Measurements from ENCODE around the gene SORBS1.
"Not testable (repeated sequence)": the region's sequence is repeated elsewhere in the genome, so short reads cannot be mapped to it uniquely, and the experiment has no call there.

The SORBS1 gene

DNA sequence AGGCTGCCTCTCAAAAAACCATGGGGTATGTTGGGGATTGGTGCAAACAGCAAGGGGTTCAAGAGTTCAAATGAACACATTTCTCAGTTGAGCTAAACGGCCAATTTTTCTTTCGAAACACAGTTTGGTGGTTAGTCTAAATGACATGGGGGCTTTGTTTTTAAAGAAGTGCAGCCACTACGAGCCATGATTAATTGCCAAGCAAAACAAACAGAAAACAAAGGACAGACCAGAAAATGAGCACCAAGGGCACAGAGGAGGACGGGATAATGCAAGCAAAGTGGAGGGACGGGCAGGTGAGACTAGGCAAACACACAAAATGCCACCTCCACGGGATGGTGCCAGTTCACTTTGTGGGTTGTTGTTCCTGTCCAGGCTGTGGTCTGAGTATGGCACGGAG lies 205.9 kb downstream of the SORBS1 start:
- TF ChIP-seq, protein P1, sequence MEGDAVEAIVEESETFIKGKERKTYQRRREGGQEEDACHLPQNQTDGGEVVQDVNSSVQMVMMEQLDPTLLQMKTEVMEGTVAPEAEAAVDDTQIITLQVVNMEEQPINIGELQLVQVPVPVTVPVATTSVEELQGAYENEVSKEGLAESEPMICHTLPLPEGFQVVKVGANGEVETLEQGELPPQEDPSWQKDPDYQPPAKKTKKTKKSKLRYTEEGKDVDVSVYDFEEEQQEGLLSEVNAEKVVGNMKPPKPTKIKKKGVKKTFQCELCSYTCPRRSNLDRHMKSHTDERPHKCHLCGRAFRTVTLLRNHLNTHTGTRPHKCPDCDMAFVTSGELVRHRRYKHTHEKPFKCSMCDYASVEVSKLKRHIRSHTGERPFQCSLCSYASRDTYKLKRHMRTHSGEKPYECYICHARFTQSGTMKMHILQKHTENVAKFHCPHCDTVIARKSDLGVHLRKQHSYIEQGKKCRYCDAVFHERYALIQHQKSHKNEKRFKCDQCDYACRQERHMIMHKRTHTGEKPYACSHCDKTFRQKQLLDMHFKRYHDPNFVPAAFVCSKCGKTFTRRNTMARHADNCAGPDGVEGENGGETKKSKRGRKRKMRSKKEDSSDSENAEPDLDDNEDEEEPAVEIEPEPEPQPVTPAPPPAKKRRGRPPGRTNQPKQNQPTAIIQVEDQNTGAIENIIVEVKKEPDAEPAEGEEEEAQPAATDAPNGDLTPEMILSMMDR (IDR thresholded peaks at IDR 0.05; ENCODE audit: control insufficient read depth, insufficient read depth, low read depth, low read length, missing control alignments): no peak
- no peak overlapping the region for H3K4me3 ChIP-seq (ENCODE audit: control insufficient read depth, low read depth, low read length)
- DNase-seq (ENCODE audit: low read depth): no peak

DNA sequence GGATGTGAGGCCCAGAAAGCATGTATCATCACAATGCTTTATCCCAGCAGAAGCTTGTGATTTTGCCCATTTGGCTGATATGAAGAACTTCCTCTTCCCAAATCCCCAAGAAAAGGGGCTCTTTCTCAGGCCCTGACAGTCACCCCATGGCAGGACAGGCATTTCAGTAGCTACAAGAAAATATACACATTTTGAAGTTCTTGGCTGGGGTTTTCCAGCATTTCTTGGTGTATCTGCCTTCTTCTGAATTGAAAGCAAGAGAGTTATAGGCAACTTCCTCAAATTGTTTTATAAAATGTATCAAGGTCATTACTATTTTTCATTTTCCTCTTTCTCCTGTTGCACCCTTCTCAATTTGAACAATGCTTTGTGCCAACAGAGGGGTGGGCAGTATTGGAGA lies 207.1 kb downstream of the SORBS1 start:
- DNase-seq (ENCODE audit: low read depth): no peak
- TF ChIP-seq, protein P1 (IDR thresholded peaks at IDR 0.05; ENCODE audit: control insufficient read depth, insufficient read depth, low read depth, low read length, missing control alignments): no peak
- H3K4me3 ChIP-seq (ENCODE audit: control insufficient read depth, low read depth, low read length): no peak overlapping the region

DNA sequence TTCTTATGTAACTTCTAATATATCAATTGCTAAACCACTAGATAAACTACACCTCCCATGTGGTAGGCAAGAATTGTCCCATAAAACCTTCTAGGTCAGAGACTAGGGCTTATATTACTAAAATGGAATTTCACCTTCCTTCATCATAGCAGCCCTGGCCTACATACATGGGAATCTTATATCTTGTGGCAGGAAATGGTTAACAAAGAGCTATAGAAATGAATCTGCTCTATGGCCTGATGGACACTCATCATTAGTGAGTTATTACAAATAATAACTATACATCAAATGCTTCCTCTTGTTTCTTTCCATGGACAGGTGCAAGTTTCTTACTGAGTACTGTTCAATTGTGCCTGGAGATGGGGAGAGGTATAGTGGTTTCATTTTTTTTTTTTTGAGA lies 208.0 kb downstream of the SORBS1 start:
- TF ChIP-seq, protein P1 (IDR thresholded peaks at IDR 0.05; ENCODE audit: control insufficient read depth, insufficient read depth, low read depth, low read length, missing control alignments): no peak
- no peak for DNase-seq (ENCODE audit: low read depth)
- no peak overlapping the region for H3K4me3 ChIP-seq (ENCODE audit: control insufficient read depth, low read depth, low read length)

DNA sequence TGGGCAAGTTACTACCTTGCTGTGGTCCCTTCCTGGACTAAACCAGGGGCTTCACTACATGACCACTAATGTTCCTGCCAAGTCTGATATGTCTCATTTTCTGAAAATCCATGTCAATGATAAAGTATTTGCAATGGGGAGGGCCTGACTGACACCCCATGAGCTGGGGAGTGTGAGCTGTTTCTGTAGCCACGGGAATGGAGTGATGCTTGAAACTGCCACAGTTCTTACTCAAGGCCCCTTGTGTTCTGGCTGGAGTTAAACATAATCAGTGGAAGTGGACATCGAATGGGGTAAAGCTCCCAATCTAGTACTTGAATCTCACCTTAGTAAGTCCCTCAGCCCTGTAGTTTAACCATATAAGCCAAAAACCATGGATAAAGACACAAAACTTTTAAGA lies 208.5 kb downstream of the SORBS1 start:
- TF ChIP-seq, protein P1 (IDR thresholded peaks at IDR 0.05; ENCODE audit: control insufficient read depth, insufficient read depth, low read depth, low read length, missing control alignments): no peak
- DNase-seq (ENCODE audit: low read depth): no peak
- no peak overlapping the region for H3K4me3 ChIP-seq (ENCODE audit: control insufficient read depth, low read depth, low read length)

DNA sequence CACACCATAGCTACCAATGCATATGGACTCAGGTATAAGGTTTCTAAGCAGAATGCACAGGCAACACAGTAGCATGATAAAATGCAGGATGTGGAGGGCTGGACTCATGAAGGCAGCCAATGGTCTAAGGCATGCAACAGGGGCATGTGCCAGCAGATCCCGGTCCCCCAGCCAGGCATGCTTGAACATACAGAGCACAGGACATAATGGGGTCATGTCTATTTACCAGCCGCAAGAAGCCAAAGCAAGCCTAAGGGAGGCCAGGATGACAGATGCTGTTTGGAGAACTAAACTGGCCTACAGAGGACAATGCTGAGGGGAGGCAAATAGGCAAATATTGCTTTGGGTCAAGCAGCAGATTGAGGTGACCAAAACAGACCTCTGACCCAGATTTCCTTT lies 210.3 kb downstream of the SORBS1 start:
- no peak overlapping the region for H3K4me3 ChIP-seq (ENCODE audit: control insufficient read depth, low read depth, low read length)
- TF ChIP-seq, protein P1 (IDR thresholded peaks at IDR 0.05; ENCODE audit: control insufficient read depth, insufficient read depth, low read depth, low read length, missing control alignments): no peak
- DNase-seq (ENCODE audit: low read depth): no peak

DNA sequence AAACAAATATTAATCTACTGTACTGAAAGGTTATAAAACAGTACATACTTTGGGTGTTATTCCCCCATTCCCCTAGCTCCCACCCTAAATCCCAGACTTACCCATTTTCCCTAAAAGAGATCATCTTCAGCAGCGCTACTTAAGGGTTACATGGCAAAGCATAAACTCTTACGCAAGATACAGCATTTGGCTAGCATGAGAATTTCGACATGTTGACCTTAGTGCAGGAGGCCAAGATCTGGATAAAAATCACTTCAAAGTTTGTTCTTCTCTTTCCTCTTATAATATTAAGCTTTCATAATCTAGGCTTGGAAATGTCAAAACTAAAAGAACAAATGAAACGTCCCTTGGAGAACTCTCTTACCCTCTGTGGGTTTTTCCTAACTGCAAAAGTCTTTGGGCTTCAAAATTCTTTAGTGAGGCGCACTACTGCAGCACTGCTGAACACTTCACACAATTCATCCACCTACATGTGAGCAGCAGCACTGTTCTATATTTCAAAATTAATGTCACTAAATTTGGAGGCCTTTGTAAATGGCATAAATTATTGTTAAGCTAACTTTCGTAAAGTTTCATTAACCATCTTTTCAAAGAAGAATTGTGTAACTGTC lies 210.8 kb downstream of the SORBS1 start:
- no peak overlapping the region for H3K4me3 ChIP-seq (ENCODE audit: control insufficient read depth, low read depth, low read length)
- TF ChIP-seq, protein P1 (IDR thresholded peaks at IDR 0.05; ENCODE audit: control insufficient read depth, insufficient read depth, low read depth, low read length, missing control alignments): no peak
- DNase-seq (ENCODE audit: low read depth): peak; percentile 14

DNA sequence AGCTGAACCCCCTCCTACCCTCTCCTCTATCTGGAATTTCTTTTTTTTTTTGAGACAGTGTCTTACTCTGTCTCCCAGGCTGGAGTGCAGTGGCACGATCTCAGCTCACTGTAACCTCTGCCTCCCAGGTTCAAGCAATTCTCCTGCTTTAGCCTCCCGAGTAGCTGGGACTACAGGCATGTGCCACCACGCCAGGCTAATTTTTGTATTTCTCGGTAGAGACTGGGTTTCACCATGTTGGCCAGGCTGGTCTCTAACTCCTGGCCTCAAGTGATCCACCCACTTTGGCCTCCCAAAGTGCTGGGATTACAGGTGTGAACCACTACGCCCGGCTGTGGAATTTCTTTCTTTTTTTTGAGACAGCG lies 213.8 kb downstream of the SORBS1 start:
- not testable (repeated sequence) for H3K4me3 ChIP-seq (ENCODE audit: control insufficient read depth, low read depth, low read length); DNase-seq (ENCODE audit: low read depth)

Data from AG09309 (cell line).